HG03175 (cell line): ENCODE data around the gene COL1A2.

Experiments
- ATAC-seq: cut with Tn5 transposase; IDR thresholded peaks from one replicate; pipeline ENCODE4 v1.9.1; 2021; ENCODE audit warnings: mild to moderate bottlenecking, moderate library complexity; ENCODE audit not compliant: unreplicated experiment

COL1A2 gene

DNA sequence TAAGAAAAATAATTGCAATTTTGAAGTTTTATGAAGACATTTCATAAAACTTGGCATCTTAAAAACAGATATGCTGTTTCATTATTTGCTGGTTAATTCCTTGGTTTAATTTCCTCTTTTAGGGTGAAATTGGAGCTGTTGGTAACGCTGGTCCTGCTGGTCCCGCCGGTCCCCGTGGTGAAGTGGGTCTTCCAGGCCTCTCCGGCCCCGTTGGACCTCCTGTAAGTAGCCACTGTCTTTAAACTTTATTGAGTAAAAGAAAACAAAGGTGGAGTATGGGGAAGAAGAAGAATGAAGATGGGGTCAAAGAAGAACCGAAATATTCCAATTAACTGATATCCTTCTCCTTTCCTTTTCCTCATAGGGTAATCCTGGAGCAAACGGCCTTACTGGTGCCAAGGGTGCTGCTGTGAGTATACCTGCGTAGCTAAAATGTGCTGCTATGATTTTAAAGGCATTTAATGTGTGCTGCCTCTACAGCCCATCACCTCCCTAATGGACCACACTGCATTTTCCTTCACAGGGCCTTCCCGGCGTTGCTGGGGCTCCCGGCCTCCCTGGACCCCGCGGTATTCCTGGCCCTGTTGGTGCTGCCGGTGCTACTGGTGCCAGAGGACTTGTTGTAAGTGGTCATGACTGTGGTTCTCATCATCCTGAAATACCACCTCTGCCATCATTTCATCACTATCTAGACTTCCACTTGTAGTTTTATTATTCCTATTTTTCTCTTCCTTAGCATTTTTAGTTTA lies 14.7 kb downstream of the COL1A2 start:
- no peak for ATAC-seq

GRCh38 chr7:94410413-94411187 lies 15.9 kb downstream of the COL1A2 start:
- ATAC-seq = no peak

- no peak for ATAC-seq
Observed at GRCh38 chr7:94411188-94411466, 16.4 kb downstream of the COL1A2 start.

DNA sequence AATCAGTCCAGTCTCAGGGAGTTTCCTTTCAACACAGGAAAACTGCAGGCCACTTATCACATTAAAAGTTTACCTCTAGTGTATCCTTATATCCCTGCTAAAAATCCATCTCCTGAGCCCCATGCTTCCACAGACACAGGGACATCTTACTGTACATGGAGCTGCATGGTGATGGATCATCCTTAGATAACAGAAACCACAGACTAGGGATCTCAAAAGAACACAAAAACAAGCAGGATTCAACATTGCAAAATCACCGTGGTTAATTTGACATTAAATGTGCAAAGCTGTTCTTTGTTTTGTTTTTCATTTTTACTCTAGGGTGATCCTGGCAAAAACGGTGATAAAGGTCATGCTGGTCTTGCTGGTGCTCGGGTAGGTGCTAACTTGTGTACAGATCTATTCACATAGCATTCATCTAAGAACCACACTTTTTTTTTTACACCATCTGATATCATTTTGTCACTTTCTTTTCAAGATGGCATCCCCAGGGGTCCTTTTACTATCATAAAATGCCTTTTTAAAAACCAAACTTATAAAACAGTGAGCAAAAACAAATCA lies 18.1 kb downstream of the COL1A2 start:
- ATAC-seq = no peak

GRCh38 chr7:94414481-94414880 lies 19.8 kb downstream of the COL1A2 start:
- no peak for ATAC-seq

GRCh38 chr7:94414980-94415379 lies 20.3 kb downstream of the COL1A2 start:
- no peak for ATAC-seq

DNA sequence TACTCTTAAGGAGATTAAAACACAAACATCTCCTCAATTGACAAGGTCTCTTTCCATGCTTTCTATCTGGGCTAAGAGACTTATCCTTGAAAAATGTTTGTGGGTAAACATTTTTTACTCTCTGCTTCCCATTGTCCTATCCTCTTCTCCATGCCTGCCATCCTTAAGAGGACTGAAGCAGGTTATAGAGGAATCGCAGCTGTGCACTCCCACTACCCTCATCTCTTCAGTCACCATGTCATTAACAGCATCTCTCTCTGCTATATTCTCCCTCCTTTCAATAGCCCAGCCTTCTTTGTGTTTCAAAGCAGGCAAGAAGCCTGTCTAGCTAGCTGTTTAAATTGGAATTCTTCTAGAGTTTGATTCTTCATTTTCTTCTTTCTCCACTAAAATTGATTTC lies 22.6 kb downstream of the COL1A2 start:
- ATAC-seq = no peak

DNA sequence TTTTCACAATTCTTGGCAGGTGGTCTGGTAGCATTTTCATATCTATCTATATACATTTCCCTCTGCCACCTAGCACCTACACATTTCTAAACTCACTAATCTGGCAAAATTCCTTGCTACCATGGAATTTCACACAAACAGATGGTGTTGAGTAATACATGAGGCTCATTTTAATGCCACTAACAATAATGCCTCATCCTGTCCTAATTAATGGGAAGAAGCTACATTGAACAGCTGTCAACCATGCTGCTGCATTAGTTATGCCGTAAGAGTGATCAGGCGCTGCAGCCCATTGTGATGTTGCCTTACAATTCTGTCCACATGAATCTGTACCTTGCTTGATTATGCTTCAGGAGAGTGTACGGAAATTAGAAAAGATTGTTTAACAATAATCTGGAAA lies 23.2 kb downstream of the COL1A2 start:
- ATAC-seq = no peak

DNA sequence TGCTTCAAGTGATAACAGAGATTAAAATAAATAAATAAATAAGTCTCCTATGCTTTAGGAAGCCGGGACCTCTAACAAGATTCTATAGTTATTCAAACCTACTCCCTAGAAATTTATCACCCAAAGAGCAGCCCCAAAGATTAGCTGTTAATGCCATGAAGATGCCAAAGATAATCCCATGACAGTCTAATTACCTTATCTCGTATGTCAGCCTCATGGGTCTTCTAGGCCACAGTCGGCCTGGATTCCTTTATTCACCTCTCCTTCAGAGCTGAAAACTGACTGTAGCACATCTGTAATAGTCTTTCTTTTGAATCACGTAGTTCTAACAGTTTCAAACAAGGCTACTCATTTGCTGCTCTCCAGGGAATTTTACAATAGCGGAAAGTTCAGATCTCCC lies 24.2 kb downstream of the COL1A2 start:
- ATAC-seq = no peak

- no peak for ATAC-seq
Observed at GRCh38 chr7:94420328-94420727, 25.6 kb downstream of the COL1A2 start.

GRCh38 chr7:94421681-94422080 lies 27.0 kb downstream of the COL1A2 start:
- ATAC-seq = no peak

DNA sequence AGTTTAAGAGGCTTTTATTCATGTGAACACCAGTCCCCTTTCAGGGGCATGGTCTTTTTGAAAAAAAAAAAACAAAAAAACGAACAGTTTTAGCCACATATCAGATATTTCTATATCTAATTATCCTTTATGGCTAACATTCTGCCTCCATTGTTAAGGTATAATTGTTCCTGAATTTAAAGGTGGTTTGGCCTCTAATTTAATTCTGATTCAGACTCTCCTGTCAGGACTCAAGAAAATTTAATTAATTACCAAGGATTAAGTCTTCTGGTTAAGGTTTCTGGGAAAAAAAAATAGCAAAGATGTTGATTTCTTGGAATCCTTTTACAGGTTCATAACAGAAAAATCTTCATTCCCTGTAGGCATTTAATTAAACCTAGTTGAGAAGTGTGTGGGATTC lies 27.4 kb downstream of the COL1A2 start:
- no peak for ATAC-seq

DNA sequence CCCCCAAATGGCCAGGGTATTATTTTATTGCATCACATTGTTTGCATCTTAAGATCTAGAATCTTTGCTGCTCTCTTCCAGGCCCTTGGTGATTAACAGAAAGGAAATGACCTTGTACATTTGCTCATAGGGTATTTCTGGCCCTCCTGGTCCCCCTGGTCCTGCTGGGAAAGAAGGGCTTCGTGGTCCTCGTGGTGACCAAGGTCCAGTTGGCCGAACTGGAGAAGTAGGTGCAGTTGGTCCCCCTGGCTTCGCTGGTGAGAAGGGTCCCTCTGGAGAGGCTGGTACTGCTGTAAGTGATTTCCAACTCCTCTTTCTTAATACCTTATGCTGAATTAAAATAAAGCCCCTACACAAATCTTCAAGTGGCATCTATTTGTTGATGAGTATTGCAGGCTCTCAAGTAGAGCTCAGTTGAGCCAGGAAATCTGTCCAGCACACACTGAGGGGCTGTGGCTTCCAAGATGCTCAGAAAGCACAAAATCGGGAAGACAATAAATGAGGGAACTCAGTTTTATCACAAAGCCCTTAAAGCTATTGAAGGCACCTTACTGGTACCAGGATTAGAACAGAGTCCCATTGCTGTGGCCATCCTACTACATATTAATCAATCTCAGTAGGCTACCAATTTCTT lies 28.2 kb downstream of the COL1A2 start:
- no peak for ATAC-seq

GRCh38 chr7:94423863-94424735 lies 29.4 kb downstream of the COL1A2 start:
- ATAC-seq = no peak

- ATAC-seq = no peak
Observed at GRCh38 chr7:94425546-94425945, 30.9 kb downstream of the COL1A2 start.

DNA sequence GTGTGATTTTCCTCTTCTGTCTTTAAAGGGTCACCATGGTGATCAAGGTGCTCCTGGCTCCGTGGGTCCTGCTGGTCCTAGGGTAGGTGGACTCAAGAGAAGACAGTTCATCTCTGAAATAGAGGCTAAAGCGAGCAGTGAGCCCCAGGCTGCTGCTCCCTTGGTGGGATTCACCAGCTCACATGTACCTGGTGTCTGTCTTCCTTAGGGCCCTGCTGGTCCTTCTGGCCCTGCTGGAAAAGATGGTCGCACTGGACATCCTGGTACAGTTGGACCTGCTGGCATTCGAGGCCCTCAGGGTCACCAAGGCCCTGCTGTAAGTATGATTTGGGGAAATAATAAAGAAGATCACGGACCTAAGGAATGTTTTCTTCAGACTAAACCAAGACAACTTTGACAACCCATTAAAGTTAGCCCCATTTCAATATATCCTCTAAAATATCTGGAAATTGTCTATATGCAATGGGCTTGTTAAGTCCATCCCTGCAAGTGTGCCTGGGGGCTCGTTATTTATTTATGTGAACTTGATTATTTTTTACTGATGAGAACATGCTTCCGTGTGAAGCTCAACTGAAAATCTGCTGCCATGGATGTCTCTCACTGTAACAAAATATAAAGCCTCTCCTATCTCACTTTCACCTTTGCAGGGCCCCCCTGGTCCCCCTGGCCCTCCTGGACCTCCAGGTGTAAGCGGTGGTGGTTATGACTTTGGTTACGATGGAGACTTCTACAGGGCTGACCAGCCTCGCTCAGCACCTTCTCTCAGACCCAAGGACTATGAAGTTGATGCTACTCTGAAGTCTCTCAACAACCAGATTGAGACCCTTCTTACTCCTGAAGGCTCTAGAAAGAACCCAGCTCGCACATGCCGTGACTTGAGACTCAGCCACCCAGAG lies 32.5 kb downstream of the COL1A2 start:
- ATAC-seq = no peak

DNA sequence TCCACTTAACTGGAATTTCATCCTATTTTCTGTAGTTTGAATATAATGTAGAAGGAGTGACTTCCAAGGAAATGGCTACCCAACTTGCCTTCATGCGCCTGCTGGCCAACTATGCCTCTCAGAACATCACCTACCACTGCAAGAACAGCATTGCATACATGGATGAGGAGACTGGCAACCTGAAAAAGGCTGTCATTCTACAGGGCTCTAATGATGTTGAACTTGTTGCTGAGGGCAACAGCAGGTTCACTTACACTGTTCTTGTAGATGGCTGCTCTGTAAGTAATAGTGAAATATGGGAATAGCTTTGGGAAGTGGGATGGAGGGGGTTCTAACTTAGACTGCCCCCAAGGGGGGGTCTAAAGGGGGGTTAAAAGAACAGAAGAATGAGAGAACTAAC lies 34.5 kb downstream of the COL1A2 start:
- ATAC-seq = no peak

DNA sequence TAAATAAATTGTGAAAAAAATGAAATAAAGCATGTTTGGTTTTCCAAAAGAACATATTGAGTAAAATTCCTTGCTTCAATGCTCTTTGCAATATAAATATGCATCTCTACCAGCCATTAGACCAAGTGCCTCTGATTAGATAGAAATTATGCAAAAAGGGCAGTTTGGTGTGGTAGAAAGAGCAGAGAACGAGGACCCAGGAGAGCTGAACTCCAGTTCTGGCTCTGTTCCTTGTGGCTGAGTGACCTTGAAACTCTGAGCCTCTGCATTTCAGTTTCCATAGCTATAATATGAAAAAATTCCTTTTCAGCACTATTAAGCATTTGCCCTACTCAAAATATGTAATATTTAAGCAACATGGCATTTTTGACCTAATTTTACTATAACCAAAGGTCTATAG lies 36.5 kb downstream of the COL1A2 start:
- ATAC-seq = no peak

GRCh38 chr7:94431619-94432280 lies 37.1 kb downstream of the COL1A2 start:
- ATAC-seq = no peak
